Adipose tissue (tissue), 3 donors: Measurements from ENCODE around the gene SELP. TPM values are rescaled to one million over a fixed set of nuclear protein-coding genes. Genes with fewer than 3 reads are reported as not detected.
"Not testable (repeated sequence)": the region's sequence is repeated elsewhere in the genome, so short reads cannot be mapped to it uniquely, and the experiment has no call there.

Experiments
- H3K27ac ChIP-seq: one replicate; pipeline ENCODE4 v1.5.1; 2013; ENCODE audit warnings: low read depth, low read length
- WGBS, 3 donors: extraction: QIAGEN DNeasy Blood & Tissue Kit; methylation state at CpG; one replicate each; pipeline ENCODE4 v1.1.7; 2013; 5-methylcytosine and 5-hydroxymethylcytosine counted together
- polyA plus RNA-seq, 3 donors: library from polyadenylated mRNA; stranded (reverse); fragments of 200-250 nt; gene quantifications; one replicate each; pipeline ENCODE4 v1.2.3, GENCODE V29; 2013
- donor health status: healthy with polysubstance abuse.
- donor health status: Bipolar disorder and iron deficiency.
- donor health status: healthy.

The SELP gene
- polyA plus RNA-seq, result 10 to 100 TPM in 1 of 3 donors, 1 to 10 TPM in 2; 1.0 to 20.7 (median 3.0) TPM

GRCh38 chr1:169630006-169630405, at the start of gene SELP:
TSS of gene SELP (minus strand) at chr1:169630124. CDS start at chr1:169630074, 50 bp downstream.
- no peak within 1 kb of the TSS for H3K27ac ChIP-seq
- 76 to 96% (median 77%) methylated on average over 1 of the region's 1 CpG for WGBS, 3 donors

- WGBS, 3 donors, result 60 to 79% (median 66%) methylated on average over 3 of the region's 3 CpGs
Measured at GRCh38 chr1:169679692-169680091, 49.8 kb upstream of the SELP start.

GRCh38 chr1:169676001-169676400, 46.1 kb upstream of the SELP start:
- no peak overlapping the region for H3K27ac ChIP-seq
- 12 to 36% (median 21%) methylated on average over 2 of the region's 2 CpGs for WGBS, 3 donors

More at GRCh38 chr1:169679692-169680091, 49.8 kb upstream of the SELP start:
- H3K27ac ChIP-seq, result no peak overlapping the region

- H3K27ac ChIP-seq, result no peak overlapping the region
- WGBS, 3 donors, result 12 to 26% (median 14%) methylated on average over 3 of the region's 3 CpGs
Measured at GRCh38 chr1:169670836-169671235, 40.9 kb upstream of the SELP start.

- not testable (repeated sequence) for H3K27ac ChIP-seq
- WGBS, 3 donors, result 86 to 97% (median 95%) methylated on average over 3 of the region's 3 CpGs
Measured at GRCh38 chr1:169670244-169670643, 40.3 kb upstream of the SELP start.

- H3K27ac ChIP-seq, result not testable (repeated sequence)
Measured at GRCh38 chr1:169667699-169668596, 38.0 kb upstream of the SELP start.

GRCh38 chr1:169667227-169667639, 37.3 kb upstream of the SELP start:
- 32 to 44% (median 43%) methylated on average over 2 of the region's 2 CpGs for WGBS, 3 donors
- H3K27ac ChIP-seq, result not testable (repeated sequence)

More at GRCh38 chr1:169667699-169668596, 38.0 kb upstream of the SELP start:
- WGBS, 3 donors, result 80 to 89% (median 83%) methylated on average over 21 to 25 of the region's 28 CpGs

GRCh38 chr1:169662680-169663079, 32.8 kb upstream of the SELP start:
- 68 to 77% (median 71%) methylated on average over 7 to 8 of the region's 8 CpGs for WGBS, 3 donors
- H3K27ac ChIP-seq, result not testable (repeated sequence)

- not testable (repeated sequence) for H3K27ac ChIP-seq
- WGBS, 3 donors, result 93 to 96% (median 94%) methylated on average over 12 to 16 of the region's 16 CpGs
Measured at GRCh38 chr1:169661066-169661465, 31.1 kb upstream of the SELP start.

GRCh38 chr1:169658777-169659176, 28.9 kb upstream of the SELP start:
- H3K27ac ChIP-seq, result not testable (repeated sequence)

GRCh38 chr1:169653873-169654272, 23.9 kb upstream of the SELP start:
- no peak overlapping the region for H3K27ac ChIP-seq
- 84 to 92% (median 90%) methylated on average over 2 of the region's 2 CpGs for WGBS, 3 donors

- no peak overlapping the region for H3K27ac ChIP-seq
- 66 to 84% (median 83%) methylated on average over 2 of the region's 2 CpGs for WGBS, 3 donors
Measured at GRCh38 chr1:169651035-169651434, 21.1 kb upstream of the SELP start.

- no peak overlapping the region for H3K27ac ChIP-seq
- WGBS, 3 donors, result 44 to 62% (median 55%) methylated on average over 4 of the region's 4 CpGs
Measured at GRCh38 chr1:169650551-169650950, 20.6 kb upstream of the SELP start.

- 34 to 57% (median 50%) methylated on average over 1 of the region's 1 CpG for WGBS, 3 donors
Measured at GRCh38 chr1:169648709-169649108, 18.8 kb upstream of the SELP start.

GRCh38 chr1:169648187-169648586, 18.3 kb upstream of the SELP start:
- no peak overlapping the region for H3K27ac ChIP-seq
- 52 to 73% (median 58%) methylated on average over 2 of the region's 2 CpGs for WGBS, 3 donors

More at GRCh38 chr1:169648709-169649108, 18.8 kb upstream of the SELP start:
- H3K27ac ChIP-seq, result no peak overlapping the region

- H3K27ac ChIP-seq, result no peak overlapping the region
Measured at GRCh38 chr1:169647512-169647911, 17.6 kb upstream of the SELP start.

- no peak overlapping the region for H3K27ac ChIP-seq
- WGBS, 3 donors, result 54 to 87% (median 82%) methylated on average over 3 of the region's 3 CpGs
Measured at GRCh38 chr1:169644297-169644696, 14.4 kb upstream of the SELP start.

- H3K27ac ChIP-seq, result no peak overlapping the region
- WGBS, 3 donors, result 38 to 87% (median 82%) methylated on average over 1 of the region's 1 CpG
Measured at GRCh38 chr1:169634877-169635276, 5.0 kb upstream of the SELP start.

GRCh38 chr1:169634145-169634544, 4.2 kb upstream of the SELP start:
- WGBS, 3 donors, result 88 to 95% (median 90%) methylated on average over 1 of the region's 1 CpG

GRCh38 chr1:169631249-169631648, 1.3 kb upstream of the SELP start:
- 71 to 78% (median 73%) methylated on average over 3 of the region's 3 CpGs for whole genome bisulfite sequencing, 3 donors

More at GRCh38 chr1:169634145-169634544, 4.2 kb upstream of the SELP start:
- H3K27ac ChIP-seq, result no peak overlapping the region

More at GRCh38 chr1:169631249-169631648, 1.3 kb upstream of the SELP start:
- no peak overlapping the region for H3K27ac ChIP-seq
